ENCODE results near the gene SNX4.

Gene SNX4

GRCh38 chr3:125440559-125440955 is 79.4 kb downstream of the SNX4 start:
- no peak for DNase-seq (ENCODE audit: low read depth in 1 of 2, low spot score in 1 of 2)
- Histone ChIP-seq H3K27ac (replicated peaks) (no peak overlapping the region), H3K27me3 (ENCODE audit: insufficient read depth, poor library complexity, severe bottlenecking) (no peaks in the 10 kb centered on the region), H3K4me3 (replicated peaks; ENCODE audit: insufficient read depth, low read length) (no peak overlapping the region)
- TF ChIP-seq SPI1 (IDR thresholded peaks at IDR 0.05; ENCODE audit: borderline replicate concordance, low read depth) (no peak), POLR2AphosphoS5 (IDR thresholded peaks at IDR 0.05; ENCODE audit: low read depth) (no peak)
- TF ChIP-seq, protein P1, sequence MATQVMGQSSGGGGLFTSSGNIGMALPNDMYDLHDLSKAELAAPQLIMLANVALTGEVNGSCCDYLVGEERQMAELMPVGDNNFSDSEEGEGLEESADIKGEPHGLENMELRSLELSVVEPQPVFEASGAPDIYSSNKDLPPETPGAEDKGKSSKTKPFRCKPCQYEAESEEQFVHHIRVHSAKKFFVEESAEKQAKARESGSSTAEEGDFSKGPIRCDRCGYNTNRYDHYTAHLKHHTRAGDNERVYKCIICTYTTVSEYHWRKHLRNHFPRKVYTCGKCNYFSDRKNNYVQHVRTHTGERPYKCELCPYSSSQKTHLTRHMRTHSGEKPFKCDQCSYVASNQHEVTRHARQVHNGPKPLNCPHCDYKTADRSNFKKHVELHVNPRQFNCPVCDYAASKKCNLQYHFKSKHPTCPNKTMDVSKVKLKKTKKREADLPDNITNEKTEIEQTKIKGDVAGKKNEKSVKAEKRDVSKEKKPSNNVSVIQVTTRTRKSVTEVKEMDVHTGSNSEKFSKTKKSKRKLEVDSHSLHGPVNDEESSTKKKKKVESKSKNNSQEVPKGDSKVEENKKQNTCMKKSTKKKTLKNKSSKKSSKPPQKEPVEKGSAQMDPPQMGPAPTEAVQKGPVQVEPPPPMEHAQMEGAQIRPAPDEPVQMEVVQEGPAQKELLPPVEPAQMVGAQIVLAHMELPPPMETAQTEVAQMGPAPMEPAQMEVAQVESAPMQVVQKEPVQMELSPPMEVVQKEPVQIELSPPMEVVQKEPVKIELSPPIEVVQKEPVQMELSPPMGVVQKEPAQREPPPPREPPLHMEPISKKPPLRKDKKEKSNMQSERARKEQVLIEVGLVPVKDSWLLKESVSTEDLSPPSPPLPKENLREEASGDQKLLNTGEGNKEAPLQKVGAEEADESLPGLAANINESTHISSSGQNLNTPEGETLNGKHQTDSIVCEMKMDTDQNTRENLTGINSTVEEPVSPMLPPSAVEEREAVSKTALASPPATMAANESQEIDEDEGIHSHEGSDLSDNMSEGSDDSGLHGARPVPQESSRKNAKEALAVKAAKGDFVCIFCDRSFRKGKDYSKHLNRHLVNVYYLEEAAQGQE (IDR thresholded peaks at IDR 0.05; ENCODE audit: insufficient replicate concordance, low read depth) = no peak

GRCh38 chr3:125437631-125438435 is 82.2 kb downstream of the SNX4 start:
- TF ChIP-seq CTCF (IDR thresholded peaks at IDR 0.05; ENCODE audit: insufficient read depth, low read length) (peak; percentile 66), POLR2AphosphoS5 (IDR thresholded peaks at IDR 0.05; ENCODE audit: low read depth) (no peak)
- TF ChIP-seq, protein P1 (IDR thresholded peaks at IDR 0.05; ENCODE audit: insufficient replicate concordance, low read depth) = no peak
- no peak overlapping the region for H3K27ac ChIP-seq (replicated peaks)
- H3K4me3 ChIP-seq (replicated peaks; ENCODE audit: insufficient read depth, low read length) = no peak overlapping the region
- no peaks in the 10 kb centered on the region for H3K27me3 ChIP-seq (ENCODE audit: insufficient read depth, poor library complexity, severe bottlenecking)
- DNase-seq (ENCODE audit: low read depth in 1 of 2, low spot score in 1 of 2) = peak; percentile 13 to 23

GRCh38 chr3:125436921-125437320 is 83.1 kb downstream of the SNX4 start:
- Histone ChIP-seq H3K27ac (replicated peaks) (no peak overlapping the region), H3K4me3 (replicated peaks; ENCODE audit: insufficient read depth, low read length) (no peak overlapping the region), H3K27me3 (ENCODE audit: insufficient read depth, poor library complexity, severe bottlenecking) (no peaks in the 10 kb centered on the region)
- TF ChIP-seq SPI1 (IDR thresholded peaks at IDR 0.05; ENCODE audit: borderline replicate concordance, low read depth) (no peak), CTCF (IDR thresholded peaks at IDR 0.05; ENCODE audit: insufficient read depth, low read length) (no peak), GABPA (IDR thresholded peaks at IDR 0.05; ENCODE audit: low read depth) (no peak), POLR2AphosphoS5 (IDR thresholded peaks at IDR 0.05; ENCODE audit: low read depth) (no peak)
- TF ChIP-seq, protein P1 (IDR thresholded peaks at IDR 0.05; ENCODE audit: insufficient replicate concordance, low read depth) = no peak
- no peak for DNase-seq (ENCODE audit: low read depth in 1 of 2, low spot score in 1 of 2)
